Measurements from ENCODE around the gene ATP4B. TPM values are rescaled to one million over a fixed set of nuclear protein-coding genes. Genes with fewer than 3 reads are reported as not detected.

ATP4B gene
- total RNA-seq, 1 donor from 2014 or later = not detected

DNA sequence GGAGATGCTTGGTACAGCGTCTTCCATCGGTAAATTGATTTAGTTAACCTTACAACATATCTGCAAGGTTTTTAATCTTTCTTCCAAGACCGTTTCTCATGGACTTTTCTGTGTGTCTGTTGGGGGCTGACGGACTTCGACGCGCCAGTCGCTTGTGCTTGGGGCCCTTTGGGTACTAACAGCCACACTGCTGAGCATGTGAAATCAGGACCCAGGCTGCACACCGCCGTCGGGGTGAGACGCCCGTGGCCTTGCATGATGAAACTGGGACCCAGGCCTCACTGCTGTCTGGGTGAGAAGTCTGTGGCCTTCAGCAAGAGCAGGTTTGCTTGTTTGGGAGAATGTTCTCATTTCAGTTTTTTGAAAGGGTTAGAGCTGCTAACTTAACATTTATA is 9.8 kb downstream of the ATP4B start:
- intact Hi-C loops (cut with micrococcal nuclease) = no loop called here

DNA sequence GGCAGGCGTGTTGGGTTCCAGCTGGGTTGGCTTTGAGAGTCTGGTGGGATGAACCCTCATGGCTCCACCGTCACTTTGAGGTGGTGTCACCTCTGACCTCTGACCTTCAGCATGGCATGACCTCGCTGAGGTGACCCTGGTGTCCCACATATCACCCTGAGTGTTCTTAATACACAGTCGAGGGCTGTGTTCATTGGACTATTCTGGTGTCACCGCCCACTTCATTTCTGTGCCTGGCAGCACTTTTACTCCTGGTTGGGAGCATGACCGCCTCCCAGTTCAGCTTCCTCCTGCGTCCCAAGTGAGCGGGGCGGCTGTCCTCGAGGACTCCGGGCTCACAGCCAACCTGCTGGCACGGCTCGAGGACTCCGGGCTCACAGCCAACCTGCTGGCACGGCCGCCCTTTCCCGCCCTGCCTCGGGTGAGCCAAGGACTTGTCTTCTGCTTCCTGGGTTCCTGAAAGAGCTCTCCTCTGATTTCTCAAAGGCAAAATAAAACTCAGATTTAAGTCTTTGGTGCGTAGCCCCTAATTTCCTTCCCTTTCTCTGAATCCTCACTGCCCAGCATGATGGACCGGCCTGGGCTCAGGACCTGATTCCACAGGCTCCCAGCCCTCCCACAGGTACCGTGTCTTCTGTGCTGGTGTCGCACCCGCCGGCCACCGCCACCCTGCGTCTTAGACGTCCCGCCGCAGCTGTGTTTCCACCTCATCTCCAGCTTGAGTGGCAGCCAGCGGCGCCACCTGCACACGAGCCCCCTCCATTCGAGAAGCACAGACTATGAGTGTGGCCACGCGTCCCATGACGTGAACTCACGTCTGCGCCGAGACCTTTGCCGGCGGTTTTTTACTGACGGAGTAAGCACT is 10.4 kb downstream of the ATP4B start:
- Mint-ChIP-seq H3K36me3 (ENCODE audit: low read depth) (no peaks in the 10 kb centered on the region), H3K4me3 (no peak overlapping the region), H3K9me3 (no peaks in the 10 kb centered on the region), H3K27me3 (no peaks in the 10 kb centered on the region), H3K4me1 (peaks cover 34% of the 10 kb centered on the region), H3K27ac (no peak overlapping the region)
- DNase-seq = peak; percentile 10
- intact Hi-C loops (cut with micrococcal nuclease) = no loop called here
- CTCF ChIA-PET = no interaction called here
- ATAC-seq (ENCODE audit: low read depth) = no peak
- TF ChIP-seq, protein P1, sequence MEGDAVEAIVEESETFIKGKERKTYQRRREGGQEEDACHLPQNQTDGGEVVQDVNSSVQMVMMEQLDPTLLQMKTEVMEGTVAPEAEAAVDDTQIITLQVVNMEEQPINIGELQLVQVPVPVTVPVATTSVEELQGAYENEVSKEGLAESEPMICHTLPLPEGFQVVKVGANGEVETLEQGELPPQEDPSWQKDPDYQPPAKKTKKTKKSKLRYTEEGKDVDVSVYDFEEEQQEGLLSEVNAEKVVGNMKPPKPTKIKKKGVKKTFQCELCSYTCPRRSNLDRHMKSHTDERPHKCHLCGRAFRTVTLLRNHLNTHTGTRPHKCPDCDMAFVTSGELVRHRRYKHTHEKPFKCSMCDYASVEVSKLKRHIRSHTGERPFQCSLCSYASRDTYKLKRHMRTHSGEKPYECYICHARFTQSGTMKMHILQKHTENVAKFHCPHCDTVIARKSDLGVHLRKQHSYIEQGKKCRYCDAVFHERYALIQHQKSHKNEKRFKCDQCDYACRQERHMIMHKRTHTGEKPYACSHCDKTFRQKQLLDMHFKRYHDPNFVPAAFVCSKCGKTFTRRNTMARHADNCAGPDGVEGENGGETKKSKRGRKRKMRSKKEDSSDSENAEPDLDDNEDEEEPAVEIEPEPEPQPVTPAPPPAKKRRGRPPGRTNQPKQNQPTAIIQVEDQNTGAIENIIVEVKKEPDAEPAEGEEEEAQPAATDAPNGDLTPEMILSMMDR (IDR thresholded peaks at IDR 0.05) = no peak
- POLR2A ChIA-PET = no interaction called here

More for the DNA sequence above, 9.8 kb downstream of the ATP4B start:
- TF ChIP-seq, protein P1 (IDR thresholded peaks at IDR 0.05) = no peak
- H3K9me3 Mint-ChIP-seq = no peaks in the 10 kb centered on the region
- H3K27me3 Mint-ChIP-seq = no peaks in the 10 kb centered on the region
- ATAC-seq (ENCODE audit: low read depth) (no peak), DNase-seq (no peak)
- ChIA-PET CTCF (no interaction called here), POLR2A (no interaction called here)
- H3K4me1 Mint-ChIP-seq = peaks cover 27% of the 10 kb centered on the region
- no peak overlapping the region for H3K4me3 Mint-ChIP-seq
- H3K27ac Mint-ChIP-seq = no peak overlapping the region
- no peaks in the 10 kb centered on the region for H3K36me3 Mint-ChIP-seq (ENCODE audit: low read depth)

DNA sequence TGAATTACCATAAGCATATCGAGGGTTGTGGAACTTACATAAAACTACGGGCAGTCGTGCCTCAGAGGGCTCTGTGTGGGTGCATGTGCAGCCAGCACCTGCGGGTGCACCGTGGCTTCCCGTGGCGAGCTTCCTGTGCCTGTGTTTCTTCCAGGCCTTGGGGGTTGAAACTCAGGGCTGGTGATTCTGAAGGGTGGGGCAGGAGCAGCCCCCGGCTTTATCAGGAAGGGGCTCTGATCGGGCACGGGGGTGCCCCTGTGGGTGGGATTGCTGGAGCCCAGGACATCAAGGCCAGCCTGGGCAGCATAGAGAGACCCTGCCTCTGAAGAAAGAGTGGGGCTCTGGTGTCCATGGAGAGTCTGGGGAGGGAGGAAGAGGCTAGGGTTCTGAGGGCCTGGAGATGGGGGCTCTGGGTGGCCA is 11.1 kb downstream of the ATP4B start:
- ChIA-PET CTCF (no interaction called here), POLR2A (no interaction called here)
- DNase-seq (no peak), ATAC-seq (ENCODE audit: low read depth) (no peak)
- H3K36me3 Mint-ChIP-seq (ENCODE audit: low read depth) = peaks cover 4% of the 10 kb centered on the region
- intact Hi-C loops (cut with micrococcal nuclease) = no loop called here
- no peaks in the 10 kb centered on the region for H3K9me3 Mint-ChIP-seq
- peaks cover 37% of the 10 kb centered on the region for H3K4me1 Mint-ChIP-seq
- no peak overlapping the region for H3K27ac Mint-ChIP-seq
- TF ChIP-seq, protein P1 (IDR thresholded peaks at IDR 0.05) = no peak
- H3K4me3 Mint-ChIP-seq = no peak overlapping the region
- no peaks in the 10 kb centered on the region for H3K27me3 Mint-ChIP-seq

DNA sequence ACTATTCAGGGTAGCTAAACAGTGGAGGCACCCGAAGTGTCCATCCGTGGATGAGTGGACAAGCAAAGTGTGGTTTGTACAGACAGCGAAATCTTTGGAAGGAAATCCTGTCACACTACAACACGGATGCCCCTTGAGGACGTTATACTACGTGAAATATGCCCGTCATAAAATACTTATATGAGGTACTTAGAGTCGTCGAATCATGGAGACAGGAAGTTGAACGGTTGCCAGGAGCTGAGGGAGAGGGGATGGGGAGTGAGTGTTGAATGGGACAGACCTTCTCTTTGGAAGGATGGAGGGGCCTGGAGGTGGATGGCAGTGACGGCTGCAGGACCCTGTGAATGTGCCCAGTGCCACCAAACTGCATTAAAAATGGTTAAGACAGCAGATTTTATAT is 11.6 kb downstream of the ATP4B start:
- DNase-seq = no peak
- H3K4me1 Mint-ChIP-seq = peaks cover 37% of the 10 kb centered on the region
- H3K9me3 Mint-ChIP-seq = no peaks in the 10 kb centered on the region
- H3K27ac Mint-ChIP-seq = no peak overlapping the region
- ATAC-seq (ENCODE audit: low read depth) = no peak
- TF ChIP-seq, protein P1 (IDR thresholded peaks at IDR 0.05) = no peak
- POLR2A ChIA-PET = no interaction called here
- intact Hi-C loops (cut with micrococcal nuclease) = no loop called here
- H3K4me3 Mint-ChIP-seq = no peak overlapping the region
- no peaks in the 10 kb centered on the region for H3K27me3 Mint-ChIP-seq
- CTCF ChIA-PET = no interaction called here
- H3K36me3 Mint-ChIP-seq (ENCODE audit: low read depth) = peaks cover 7% of the 10 kb centered on the region

DNA sequence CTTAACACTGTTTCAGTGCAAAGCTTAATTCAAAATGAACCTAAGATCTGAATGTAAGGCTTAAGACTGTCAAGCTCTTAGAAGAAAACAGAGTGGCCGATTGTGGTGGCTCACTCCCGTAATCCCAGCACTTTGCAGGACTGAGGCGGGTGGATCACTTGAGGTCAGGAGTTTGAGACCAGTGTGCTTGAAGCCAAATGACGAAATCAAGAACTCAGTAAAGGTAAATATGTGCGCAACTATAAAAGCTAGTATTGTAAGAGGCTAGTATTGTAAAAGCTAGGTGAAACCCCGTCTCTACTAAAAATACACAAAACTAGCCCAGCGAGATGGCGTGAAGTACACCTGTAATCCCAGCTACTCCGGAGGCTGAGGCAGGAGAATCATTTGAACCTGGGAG is 12.7 kb downstream of the ATP4B start:
- POLR2A ChIA-PET = no interaction called here
- ATAC-seq (ENCODE audit: low read depth) (no peak), DNase-seq (no peak)
- intact Hi-C loops (cut with micrococcal nuclease) = no loop called here
- CTCF ChIA-PET = no interaction called here
- H3K4me1 Mint-ChIP-seq = peaks cover 37% of the 10 kb centered on the region
- H3K4me3 Mint-ChIP-seq = no peak overlapping the region
- H3K36me3 Mint-ChIP-seq (ENCODE audit: low read depth) = peaks cover 12% of the 10 kb centered on the region
- no peaks in the 10 kb centered on the region for H3K9me3 Mint-ChIP-seq
- H3K27me3 Mint-ChIP-seq = no peaks in the 10 kb centered on the region
- TF ChIP-seq, protein P1 (IDR thresholded peaks at IDR 0.05) = no peak
- H3K27ac Mint-ChIP-seq = no peak overlapping the region

Data from activated B cell treated with CpG ODN at 0.5 μM for 24 hours (primary cell).